Measurements from ENCODE around the gene TMEM14B.
"Not testable (repeated sequence)": the region's sequence is repeated elsewhere in the genome, so short reads cannot be mapped to it uniquely, and the experiment has no call there.

DNA sequence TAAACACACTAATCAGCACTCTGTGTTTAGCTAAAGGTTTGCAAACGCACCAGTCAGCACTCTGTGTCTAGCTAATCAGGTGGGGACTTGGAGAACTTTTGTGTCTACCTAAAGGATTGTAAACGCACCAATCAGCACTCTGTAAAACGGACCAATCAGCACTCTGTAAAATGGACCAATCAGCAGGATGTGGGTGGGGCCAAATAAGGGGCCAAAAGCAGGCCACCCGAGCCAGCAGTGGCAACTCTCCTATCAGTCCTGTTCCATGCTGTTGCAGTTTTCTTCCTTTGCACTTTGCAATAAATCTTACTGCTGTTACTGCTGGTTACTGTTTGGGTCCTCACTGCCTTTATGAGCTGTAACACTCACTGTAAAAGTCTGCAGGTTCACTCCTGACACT, 6.0 kb upstream of the TMEM14B start:
- TF ChIP-seq, protein P1, sequence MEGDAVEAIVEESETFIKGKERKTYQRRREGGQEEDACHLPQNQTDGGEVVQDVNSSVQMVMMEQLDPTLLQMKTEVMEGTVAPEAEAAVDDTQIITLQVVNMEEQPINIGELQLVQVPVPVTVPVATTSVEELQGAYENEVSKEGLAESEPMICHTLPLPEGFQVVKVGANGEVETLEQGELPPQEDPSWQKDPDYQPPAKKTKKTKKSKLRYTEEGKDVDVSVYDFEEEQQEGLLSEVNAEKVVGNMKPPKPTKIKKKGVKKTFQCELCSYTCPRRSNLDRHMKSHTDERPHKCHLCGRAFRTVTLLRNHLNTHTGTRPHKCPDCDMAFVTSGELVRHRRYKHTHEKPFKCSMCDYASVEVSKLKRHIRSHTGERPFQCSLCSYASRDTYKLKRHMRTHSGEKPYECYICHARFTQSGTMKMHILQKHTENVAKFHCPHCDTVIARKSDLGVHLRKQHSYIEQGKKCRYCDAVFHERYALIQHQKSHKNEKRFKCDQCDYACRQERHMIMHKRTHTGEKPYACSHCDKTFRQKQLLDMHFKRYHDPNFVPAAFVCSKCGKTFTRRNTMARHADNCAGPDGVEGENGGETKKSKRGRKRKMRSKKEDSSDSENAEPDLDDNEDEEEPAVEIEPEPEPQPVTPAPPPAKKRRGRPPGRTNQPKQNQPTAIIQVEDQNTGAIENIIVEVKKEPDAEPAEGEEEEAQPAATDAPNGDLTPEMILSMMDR (IDR thresholded peaks at IDR 0.05; ENCODE audit: insufficient read depth, low read length) = not testable (repeated sequence)
- TF ChIP-seq, protein P2, sequence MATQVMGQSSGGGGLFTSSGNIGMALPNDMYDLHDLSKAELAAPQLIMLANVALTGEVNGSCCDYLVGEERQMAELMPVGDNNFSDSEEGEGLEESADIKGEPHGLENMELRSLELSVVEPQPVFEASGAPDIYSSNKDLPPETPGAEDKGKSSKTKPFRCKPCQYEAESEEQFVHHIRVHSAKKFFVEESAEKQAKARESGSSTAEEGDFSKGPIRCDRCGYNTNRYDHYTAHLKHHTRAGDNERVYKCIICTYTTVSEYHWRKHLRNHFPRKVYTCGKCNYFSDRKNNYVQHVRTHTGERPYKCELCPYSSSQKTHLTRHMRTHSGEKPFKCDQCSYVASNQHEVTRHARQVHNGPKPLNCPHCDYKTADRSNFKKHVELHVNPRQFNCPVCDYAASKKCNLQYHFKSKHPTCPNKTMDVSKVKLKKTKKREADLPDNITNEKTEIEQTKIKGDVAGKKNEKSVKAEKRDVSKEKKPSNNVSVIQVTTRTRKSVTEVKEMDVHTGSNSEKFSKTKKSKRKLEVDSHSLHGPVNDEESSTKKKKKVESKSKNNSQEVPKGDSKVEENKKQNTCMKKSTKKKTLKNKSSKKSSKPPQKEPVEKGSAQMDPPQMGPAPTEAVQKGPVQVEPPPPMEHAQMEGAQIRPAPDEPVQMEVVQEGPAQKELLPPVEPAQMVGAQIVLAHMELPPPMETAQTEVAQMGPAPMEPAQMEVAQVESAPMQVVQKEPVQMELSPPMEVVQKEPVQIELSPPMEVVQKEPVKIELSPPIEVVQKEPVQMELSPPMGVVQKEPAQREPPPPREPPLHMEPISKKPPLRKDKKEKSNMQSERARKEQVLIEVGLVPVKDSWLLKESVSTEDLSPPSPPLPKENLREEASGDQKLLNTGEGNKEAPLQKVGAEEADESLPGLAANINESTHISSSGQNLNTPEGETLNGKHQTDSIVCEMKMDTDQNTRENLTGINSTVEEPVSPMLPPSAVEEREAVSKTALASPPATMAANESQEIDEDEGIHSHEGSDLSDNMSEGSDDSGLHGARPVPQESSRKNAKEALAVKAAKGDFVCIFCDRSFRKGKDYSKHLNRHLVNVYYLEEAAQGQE (IDR thresholded peaks at IDR 0.05; ENCODE audit: insufficient replicate concordance, low read depth) = not testable (repeated sequence)
- TF ChIP-seq POLR2AphosphoS5 (IDR thresholded peaks at IDR 0.05; ENCODE audit: low read depth); GABPA (IDR thresholded peaks at IDR 0.05; ENCODE audit: low read depth); SPI1 (IDR thresholded peaks at IDR 0.05; ENCODE audit: borderline replicate concordance, low read depth): not testable (repeated sequence)

Measured in HL-60 (cell line).